ENCODE measurements around the gene YWHAG. TPM values are rescaled to one million over a fixed set of nuclear protein-coding genes. Genes with fewer than 3 reads are reported as not detected.

YWHAG gene
- total and polyA plus RNA-seq, 9 of the 15 experiments (the other 6 are each of a cell fraction or from before 2014, with no cell fraction given): 30.4 to 246 (median 94.5) TPM

DNA sequence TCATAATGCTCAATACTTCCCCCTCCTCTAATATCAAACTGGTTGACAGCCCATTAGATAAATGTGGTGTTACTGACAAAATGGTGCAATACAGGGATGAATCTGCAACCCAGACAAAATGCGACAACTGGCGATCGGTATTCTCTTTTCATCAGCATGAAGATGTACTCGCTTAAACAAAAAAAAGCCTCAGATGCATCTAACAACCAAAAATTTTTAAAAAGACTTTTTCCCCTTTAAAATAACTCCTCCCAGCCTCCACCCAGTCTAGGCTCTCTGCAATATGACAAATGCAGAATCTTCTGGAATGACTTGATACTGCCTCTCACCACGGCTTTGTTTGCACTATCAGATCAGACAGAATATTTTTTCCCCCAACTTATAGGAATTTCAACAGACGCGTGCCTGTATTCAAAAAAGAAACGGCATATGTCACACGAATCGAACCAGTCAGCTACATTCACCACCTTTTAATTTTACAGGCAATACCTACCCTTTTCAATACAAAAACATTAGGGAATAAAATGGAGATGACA, 1.2 kb downstream of the YWHAG start (continued):
- TF ChIP-seq, protein P1, sequence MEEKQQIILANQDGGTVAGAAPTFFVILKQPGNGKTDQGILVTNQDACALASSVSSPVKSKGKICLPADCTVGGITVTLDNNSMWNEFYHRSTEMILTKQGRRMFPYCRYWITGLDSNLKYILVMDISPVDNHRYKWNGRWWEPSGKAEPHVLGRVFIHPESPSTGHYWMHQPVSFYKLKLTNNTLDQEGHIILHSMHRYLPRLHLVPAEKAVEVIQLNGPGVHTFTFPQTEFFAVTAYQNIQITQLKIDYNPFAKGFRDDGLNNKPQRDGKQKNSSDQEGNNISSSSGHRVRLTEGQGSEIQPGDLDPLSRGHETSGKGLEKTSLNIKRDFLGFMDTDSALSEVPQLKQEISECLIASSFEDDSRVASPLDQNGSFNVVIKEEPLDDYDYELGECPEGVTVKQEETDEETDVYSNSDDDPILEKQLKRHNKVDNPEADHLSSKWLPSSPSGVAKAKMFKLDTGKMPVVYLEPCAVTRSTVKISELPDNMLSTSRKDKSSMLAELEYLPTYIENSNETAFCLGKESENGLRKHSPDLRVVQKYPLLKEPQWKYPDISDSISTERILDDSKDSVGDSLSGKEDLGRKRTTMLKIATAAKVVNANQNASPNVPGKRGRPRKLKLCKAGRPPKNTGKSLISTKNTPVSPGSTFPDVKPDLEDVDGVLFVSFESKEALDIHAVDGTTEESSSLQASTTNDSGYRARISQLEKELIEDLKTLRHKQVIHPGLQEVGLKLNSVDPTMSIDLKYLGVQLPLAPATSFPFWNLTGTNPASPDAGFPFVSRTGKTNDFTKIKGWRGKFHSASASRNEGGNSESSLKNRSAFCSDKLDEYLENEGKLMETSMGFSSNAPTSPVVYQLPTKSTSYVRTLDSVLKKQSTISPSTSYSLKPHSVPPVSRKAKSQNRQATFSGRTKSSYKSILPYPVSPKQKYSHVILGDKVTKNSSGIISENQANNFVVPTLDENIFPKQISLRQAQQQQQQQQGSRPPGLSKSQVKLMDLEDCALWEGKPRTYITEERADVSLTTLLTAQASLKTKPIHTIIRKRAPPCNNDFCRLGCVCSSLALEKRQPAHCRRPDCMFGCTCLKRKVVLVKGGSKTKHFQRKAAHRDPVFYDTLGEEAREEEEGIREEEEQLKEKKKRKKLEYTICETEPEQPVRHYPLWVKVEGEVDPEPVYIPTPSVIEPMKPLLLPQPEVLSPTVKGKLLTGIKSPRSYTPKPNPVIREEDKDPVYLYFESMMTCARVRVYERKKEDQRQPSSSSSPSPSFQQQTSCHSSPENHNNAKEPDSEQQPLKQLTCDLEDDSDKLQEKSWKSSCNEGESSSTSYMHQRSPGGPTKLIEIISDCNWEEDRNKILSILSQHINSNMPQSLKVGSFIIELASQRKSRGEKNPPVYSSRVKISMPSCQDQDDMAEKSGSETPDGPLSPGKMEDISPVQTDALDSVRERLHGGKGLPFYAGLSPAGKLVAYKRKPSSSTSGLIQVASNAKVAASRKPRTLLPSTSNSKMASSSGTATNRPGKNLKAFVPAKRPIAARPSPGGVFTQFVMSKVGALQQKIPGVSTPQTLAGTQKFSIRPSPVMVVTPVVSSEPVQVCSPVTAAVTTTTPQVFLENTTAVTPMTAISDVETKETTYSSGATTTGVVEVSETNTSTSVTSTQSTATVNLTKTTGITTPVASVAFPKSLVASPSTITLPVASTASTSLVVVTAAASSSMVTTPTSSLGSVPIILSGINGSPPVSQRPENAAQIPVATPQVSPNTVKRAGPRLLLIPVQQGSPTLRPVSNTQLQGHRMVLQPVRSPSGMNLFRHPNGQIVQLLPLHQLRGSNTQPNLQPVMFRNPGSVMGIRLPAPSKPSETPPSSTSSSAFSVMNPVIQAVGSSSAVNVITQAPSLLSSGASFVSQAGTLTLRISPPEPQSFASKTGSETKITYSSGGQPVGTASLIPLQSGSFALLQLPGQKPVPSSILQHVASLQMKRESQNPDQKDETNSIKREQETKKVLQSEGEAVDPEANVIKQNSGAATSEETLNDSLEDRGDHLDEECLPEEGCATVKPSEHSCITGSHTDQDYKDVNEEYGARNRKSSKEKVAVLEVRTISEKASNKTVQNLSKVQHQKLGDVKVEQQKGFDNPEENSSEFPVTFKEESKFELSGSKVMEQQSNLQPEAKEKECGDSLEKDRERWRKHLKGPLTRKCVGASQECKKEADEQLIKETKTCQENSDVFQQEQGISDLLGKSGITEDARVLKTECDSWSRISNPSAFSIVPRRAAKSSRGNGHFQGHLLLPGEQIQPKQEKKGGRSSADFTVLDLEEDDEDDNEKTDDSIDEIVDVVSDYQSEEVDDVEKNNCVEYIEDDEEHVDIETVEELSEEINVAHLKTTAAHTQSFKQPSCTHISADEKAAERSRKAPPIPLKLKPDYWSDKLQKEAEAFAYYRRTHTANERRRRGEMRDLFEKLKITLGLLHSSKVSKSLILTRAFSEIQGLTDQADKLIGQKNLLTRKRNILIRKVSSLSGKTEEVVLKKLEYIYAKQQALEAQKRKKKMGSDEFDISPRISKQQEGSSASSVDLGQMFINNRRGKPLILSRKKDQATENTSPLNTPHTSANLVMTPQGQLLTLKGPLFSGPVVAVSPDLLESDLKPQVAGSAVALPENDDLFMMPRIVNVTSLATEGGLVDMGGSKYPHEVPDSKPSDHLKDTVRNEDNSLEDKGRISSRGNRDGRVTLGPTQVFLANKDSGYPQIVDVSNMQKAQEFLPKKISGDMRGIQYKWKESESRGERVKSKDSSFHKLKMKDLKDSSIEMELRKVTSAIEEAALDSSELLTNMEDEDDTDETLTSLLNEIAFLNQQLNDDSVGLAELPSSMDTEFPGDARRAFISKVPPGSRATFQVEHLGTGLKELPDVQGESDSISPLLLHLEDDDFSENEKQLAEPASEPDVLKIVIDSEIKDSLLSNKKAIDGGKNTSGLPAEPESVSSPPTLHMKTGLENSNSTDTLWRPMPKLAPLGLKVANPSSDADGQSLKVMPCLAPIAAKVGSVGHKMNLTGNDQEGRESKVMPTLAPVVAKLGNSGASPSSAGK (IDR thresholded peaks at IDR 0.05): no peak
- TF ChIP-seq ZBTB7A (IDR thresholded peaks at IDR 0.05; ENCODE audit: borderline replicate concordance, control insufficient read depth, low read depth, low read length) (no peak), NRF1 (conservative IDR thresholded peaks at IDR 0.05 in 1 of 2, IDR thresholded peaks at IDR 0.05 in 1 of 2) (no peak), KDM4B (IDR thresholded peaks at IDR 0.05; ENCODE audit: borderline replicate concordance in 2 of 2, low read depth in 1 of 2) (no peak), CBX5 (IDR thresholded peaks at IDR 0.05; ENCODE audit: borderline replicate concordance, low read depth) (no peak), ZNF143 (CRISPR knock-in tag; IDR thresholded peaks at IDR 0.05) (no peak), MEIS2 (IDR thresholded peaks at IDR 0.05; ENCODE audit: partially characterized antibody) (peak; percentile 25), ZNF436 (CRISPR knock-in tag; IDR thresholded peaks at IDR 0.05) (no peak)
- TF ChIP-seq, protein P2, sequence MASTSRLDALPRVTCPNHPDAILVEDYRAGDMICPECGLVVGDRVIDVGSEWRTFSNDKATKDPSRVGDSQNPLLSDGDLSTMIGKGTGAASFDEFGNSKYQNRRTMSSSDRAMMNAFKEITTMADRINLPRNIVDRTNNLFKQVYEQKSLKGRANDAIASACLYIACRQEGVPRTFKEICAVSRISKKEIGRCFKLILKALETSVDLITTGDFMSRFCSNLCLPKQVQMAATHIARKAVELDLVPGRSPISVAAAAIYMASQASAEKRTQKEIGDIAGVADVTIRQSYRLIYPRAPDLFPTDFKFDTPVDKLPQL (IDR thresholded peaks at IDR 0.05; ENCODE audit: extremely low read depth, insufficient read length): no peak
